Muscle layer of colon (tissue), 2 donors: ENCODE data around the gene ATP2A1.
"Not testable (repeated sequence)": the region's sequence is repeated elsewhere in the genome, so short reads cannot be mapped to it uniquely, and the experiment has no call there.

Experiments
- H3K27ac ChIP-seq: one replicate; pipeline ENCODE4 v1.7.0; 2013; ENCODE audit warnings: low read depth, mild to moderate bottlenecking, low read length, moderate library complexity
- H3K27me3 ChIP-seq, 2 donors: one replicate each; pipeline ENCODE4 v1.7.0; 2013; ENCODE audit warnings: low read length in 2 of 2, mild to moderate bottlenecking in 2 of 2; ENCODE audit not compliant: insufficient read depth in 2 of 2, control insufficient read depth in 1 of 2
- H3K36me3 ChIP-seq: one replicate; pipeline ENCODE4 v1.7.0; 2013; ENCODE audit warnings: mild to moderate bottlenecking, low read length; ENCODE audit not compliant: insufficient read depth
- H3K4me1 ChIP-seq: one replicate; pipeline ENCODE4 v1.7.0; 2013; ENCODE audit warnings: mild to moderate bottlenecking, low read length; ENCODE audit not compliant: insufficient read depth
- H3K4me3 ChIP-seq, 2 donors: one replicate each; pipeline ENCODE4 v1.7.0; 2013; ENCODE audit warnings: low read length in 2 of 2, low read depth in 1 of 2, mild to moderate bottlenecking in 1 of 2, moderate library complexity in 1 of 2
- H3K9ac ChIP-seq: one replicate; pipeline ENCODE4 v1.7.0; 2013; ENCODE audit warnings: low read length
- H3K9me3 ChIP-seq: one replicate; pipeline ENCODE4 v1.7.0; 2013; ENCODE audit warnings: mild to moderate bottlenecking, low read length
- donor health status: abdominal sarcoma.
- donor health status: Adenocarcinoma of cecum.

ATP2A1 gene

DNA sequence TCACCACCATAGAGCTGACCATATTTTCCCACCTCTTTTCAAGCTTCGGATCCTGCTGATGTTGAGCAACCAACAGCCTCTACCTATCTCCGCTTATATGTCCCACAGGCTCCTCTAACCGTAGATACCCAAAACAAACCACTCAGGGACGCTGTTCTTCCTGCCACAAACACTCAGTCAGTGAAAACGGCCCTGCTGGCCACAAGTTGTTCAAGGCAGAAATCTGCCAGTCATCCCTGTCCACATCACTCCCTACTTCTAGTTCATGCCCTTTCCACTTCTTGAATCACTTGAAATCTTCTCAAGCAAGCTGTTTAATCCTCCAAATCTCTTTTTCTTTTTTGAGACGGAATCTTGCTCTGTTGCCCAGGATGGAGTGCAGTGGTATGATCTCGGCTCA lies 38.8 kb downstream of the ATP2A1 start:
- Histone ChIP-seq H3K9ac (no peak overlapping the region), H3K27ac (no peak overlapping the region), H3K36me3 (peaks cover 14% of the 10 kb centered on the region), H3K4me3 (no peak overlapping the region), H3K4me1 (no peaks in the 10 kb centered on the region), H3K9me3 (no peaks in the 10 kb centered on the region), H3K27me3 (no peaks in the 10 kb centered on the region)

DNA sequence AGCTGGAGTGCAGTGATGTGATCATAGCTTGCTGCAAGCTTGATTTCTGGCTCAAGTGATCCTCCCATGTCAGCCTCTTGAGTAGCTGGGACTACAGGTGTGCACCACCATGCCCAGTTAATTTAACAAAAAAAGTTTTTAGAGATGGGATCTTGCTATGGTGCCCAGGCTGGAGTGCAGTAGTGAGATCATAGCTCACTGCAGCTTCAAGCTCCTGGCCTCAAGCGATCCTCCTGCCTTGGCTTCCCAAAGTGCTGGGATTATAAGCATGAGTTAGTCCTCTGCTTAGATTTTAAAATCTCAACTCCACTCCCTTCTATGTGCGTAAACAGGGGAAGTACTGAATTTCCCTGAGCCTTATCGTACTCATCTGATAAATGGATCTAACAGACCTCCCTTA lies 40.4 kb downstream of the ATP2A1 start:
- H3K27me3 ChIP-seq, result no peaks in the 10 kb centered on the region
- H3K36me3 ChIP-seq, result peaks cover 14% of the 10 kb centered on the region
- no peak overlapping the region for H3K9ac ChIP-seq
- H3K27ac ChIP-seq, result no peak overlapping the region
- H3K4me3 ChIP-seq, result no peak overlapping the region
- H3K4me1 ChIP-seq, result no peaks in the 10 kb centered on the region
- H3K9me3 ChIP-seq, result no peaks in the 10 kb centered on the region

DNA sequence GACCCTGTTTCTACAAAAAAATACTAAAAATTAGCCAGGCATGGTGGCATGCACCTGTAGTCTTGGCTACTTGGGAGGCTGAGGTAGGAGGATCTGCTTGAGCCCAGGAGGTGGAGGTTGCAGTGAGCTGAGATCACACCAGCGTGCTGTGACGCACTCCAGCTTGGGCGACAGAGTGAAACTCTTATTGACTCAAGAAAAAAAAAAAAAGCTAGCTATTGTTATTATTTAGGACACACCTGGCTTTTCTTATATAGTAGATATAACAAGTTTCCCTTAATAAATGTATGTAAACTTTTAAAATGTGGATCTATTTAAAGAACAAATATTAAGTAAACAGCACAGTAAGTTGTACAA lies 44.9 kb downstream of the ATP2A1 start:
- H3K27me3 ChIP-seq, result no peaks in the 10 kb centered on the region
- H3K9ac ChIP-seq, result no peak overlapping the region
- H3K4me3 ChIP-seq, result no peak overlapping the region
- no peak overlapping the region for H3K27ac ChIP-seq
- H3K4me1 ChIP-seq, result peaks cover 6% of the 10 kb centered on the region
- H3K36me3 ChIP-seq, result peaks cover 6% of the 10 kb centered on the region
- H3K9me3 ChIP-seq, result no peaks in the 10 kb centered on the region

DNA sequence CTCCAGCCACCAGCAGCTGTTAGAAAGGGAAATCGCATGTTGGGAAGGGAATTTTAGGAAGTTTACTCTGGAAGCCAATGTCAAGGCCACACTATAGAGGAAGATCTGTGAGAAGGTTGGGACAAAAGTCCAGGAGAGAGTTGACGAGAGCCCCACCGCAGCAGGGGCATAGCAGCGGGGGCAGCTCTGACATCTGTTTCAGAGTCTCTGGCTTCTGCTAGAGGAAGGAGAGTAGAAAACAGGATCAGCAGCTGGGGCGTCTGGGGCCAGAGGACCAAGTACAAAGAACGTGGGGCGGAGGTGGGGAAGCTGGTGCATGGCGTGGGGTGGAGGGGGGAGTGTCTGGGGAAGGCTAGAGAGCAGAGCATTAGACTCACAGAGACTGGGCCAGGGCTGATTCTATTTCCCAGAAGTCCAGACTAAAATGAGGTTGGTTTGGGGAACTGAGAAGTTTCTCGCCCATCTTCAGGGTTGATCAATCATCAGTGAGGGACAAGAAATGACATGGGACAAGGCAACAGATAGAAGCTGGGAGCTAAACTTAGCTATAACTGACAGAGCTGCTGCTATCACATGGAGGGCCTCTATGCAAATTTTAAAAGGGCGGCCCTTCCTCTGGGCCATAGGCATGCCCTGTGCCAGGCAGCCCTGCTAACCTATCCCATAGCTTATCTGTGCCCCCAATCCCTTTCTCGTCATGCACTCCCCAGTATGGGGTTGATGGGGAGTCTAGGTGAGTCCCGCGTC lies 45.5 kb downstream of the ATP2A1 start:
- Histone ChIP-seq H3K9me3 (no peaks in the 10 kb centered on the region), H3K27me3 (no peaks in the 10 kb centered on the region), H3K9ac (no peak overlapping the region), H3K36me3 (peaks cover 3% of the 10 kb centered on the region), H3K4me1 (peaks cover 6% of the 10 kb centered on the region), H3K4me3 (peak overlapping the region in 1 of 2 donors; percentile 82), H3K27ac (no peak overlapping the region)

DNA sequence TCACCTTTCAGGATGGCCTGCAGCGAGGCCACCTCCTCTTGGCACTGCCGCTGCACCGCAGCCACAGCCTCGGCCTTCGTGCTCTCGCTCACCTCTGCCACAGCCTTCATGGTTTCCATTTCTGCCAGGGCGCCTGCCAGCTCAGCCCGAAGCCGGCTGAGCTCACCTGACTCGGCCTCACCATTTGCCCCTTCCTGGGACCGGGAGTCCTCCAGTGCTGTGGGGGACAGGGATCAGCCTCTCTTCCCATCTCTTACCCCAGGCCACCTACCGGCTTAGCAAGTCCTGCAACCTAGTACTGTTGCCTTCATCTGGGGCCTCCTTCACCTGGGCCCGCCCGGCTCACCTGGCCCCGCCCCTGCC lies 46.1 kb downstream of the ATP2A1 start:
- Histone ChIP-seq H3K9me3 (no peaks in the 10 kb centered on the region), H3K4me1 (peaks cover 6% of the 10 kb centered on the region), H3K4me3 (peak overlapping the region; percentile 60 to 82), H3K27me3 (no peaks in the 10 kb centered on the region), H3K27ac (no peak overlapping the region), H3K9ac (no peak overlapping the region), H3K36me3 (no peaks in the 10 kb centered on the region)

DNA sequence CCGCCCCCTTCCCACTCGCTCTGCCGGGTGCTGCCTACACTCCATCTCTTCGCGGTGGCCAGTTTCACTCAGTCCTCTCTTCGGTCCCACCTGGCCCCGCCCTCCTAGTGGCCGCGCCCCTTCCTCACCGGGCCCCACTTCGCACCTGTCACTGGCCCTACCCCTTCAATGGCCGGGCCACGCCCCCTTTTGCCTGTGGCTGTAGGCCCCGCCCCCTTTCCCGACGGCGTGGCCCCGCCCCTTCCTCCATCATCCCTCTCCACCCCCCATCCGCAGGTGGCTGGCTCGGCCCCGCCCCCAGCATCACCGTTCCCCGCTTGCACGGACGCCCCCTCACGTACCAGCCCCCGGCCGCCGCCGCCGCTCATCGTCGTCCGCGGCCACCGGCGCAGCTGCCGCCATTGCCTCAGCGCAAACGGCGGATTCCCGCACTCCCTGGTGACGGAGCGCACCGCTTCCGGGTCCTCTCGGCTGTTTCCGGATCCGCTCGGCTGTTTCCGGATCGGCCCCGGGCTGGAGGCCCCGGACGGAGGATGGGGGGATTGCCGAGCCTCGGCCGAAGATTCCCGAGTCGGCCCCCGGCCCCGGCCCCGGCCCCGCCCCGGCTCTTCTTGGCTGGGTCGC lies 46.6 kb downstream of the ATP2A1 start, which contains the start of gene RABEP2:
Gene RABEP2 (minus strand): TSS at position 477 of the 624 bp plus-strand sequence. CDS start 75 bp downstream, at position 402.
- H3K36me3 ChIP-seq, result no peaks in the 10 kb centered on the region
- H3K27me3 ChIP-seq, result no peaks in the 10 kb centered on the region
- H3K4me1 ChIP-seq, result peaks cover 6% of the 10 kb centered on the region
- peak within 1 kb of the TSS; percentile 99 for H3K9ac ChIP-seq
- H3K4me3 ChIP-seq, result peak within 1 kb of the TSS; percentile 60 to 82
- H3K27ac ChIP-seq, result peak within 1 kb of the TSS; percentile 93
- no peaks in the 10 kb centered on the region for H3K9me3 ChIP-seq

DNA sequence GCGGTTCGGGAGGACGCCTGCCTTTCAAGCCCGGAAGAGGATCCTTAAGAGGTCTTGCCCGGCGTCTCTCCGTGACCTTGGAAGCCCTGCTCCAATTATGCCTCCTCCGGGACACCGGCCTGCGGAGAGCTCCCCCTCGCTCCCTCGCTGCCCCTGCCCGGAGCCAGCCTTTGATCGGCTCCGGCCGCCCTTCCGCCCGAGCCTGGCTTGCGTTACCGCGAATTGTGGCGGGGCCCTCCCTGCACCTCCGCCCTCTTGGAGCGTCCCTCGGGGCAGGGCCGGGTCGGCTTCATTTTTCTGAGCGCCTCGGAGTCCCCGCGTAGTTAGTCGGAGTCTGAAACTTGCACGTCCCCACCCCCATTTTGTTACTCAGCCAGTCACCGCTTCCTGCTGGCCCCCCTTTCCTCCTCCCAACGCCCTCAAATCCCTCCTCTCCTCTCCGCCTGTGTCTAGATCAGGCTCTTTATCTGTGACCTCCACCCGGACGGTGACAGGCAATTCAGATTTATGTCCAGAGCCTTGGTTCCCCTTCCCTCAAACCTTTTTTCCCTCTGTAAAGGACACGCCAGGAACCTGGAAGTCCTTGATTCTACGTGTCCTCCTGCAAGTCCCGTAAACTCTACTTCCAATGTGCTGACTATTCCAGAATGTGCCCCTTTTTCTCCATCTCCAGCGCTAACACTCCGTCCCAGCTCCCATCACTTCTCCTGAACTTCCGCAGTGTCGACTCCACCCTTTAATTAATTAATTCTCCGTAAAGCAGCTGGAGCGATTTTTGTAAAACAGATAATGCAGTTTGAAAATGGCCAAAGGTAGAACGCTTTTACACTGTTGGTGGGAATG lies 47.3 kb downstream of the ATP2A1 start:
- Histone ChIP-seq H3K4me1 (peaks cover 6% of the 10 kb centered on the region), H3K27ac (peak overlapping the region; percentile 93), H3K9ac (peak overlapping the region; percentile 99), H3K27me3 (no peaks in the 10 kb centered on the region), H3K9me3 (no peaks in the 10 kb centered on the region), H3K4me3 (peak overlapping the region; percentile 60 to 82), H3K36me3 (no peaks in the 10 kb centered on the region)

DNA sequence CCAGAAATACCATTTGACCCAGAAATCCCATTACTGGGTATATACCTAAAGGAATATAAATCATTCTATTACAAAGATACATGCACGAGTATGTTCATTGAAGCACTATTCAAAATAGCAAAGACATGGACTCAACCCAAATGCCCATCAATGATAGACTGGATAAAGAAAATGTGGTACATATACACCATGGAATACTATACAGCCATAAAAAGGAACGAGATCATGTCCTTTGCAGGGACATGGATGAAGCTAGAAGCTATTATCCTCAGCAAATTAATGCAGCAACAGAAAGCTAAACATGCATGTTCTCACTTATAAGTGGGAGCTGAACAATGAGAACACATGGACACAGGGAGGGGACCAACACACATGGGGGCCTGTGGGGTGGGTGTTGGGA lies 48.0 kb downstream of the ATP2A1 start:
- not testable (repeated sequence) for H3K4me1 ChIP-seq, H3K36me3 ChIP-seq, H3K27me3 ChIP-seq, H3K27ac ChIP-seq, H3K9ac ChIP-seq, H3K9me3 ChIP-seq
- H3K4me3 ChIP-seq, result peak overlapping the region in 1 of 2 donors; percentile 82

DNA sequence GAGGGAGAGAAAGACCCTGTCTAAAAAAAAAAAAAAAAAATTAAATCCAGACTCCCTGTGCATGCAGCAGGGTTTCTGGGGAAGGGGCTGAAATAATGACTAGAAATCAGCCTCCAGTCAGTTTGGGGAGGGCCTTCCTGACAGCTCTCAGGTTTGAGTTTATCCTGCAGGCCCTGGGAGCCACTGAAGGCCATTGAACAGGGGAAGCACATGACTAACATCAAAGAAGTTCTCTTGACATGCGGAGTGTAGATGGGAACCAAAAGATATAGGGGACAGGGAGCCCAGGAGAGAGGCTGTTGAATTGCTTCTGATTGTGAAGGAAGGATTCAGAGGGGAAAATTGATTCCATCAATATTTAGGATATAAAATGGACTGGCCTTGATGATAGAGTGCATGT lies 49.5 kb downstream of the ATP2A1 start:
- H3K4me1 ChIP-seq, result peaks cover 6% of the 10 kb centered on the region
- H3K9me3 ChIP-seq, result no peaks in the 10 kb centered on the region

DNA sequence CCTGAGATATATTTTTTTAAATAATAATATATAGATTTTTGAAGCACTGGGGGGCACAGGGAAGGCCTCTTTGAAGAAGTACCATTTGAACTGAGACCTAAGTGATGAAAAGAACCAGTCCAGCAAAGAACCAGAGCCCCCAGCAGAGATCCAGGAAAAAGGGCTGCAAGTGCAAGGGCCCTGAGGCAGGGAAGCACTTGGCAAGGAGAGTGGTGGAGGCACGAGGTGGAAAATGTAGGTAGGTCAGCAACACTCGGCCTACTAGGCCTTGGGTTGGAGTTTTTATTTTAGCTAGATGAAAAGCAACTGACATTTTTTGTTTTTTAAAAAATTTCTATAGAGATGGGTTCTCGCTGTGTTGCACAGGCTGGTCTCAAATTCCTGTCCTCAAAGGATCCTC lies 51.9 kb downstream of the ATP2A1 start:
- H3K4me3 ChIP-seq, result no peak overlapping the region
- no peak overlapping the region for H3K27ac ChIP-seq
- H3K9me3 ChIP-seq, result no peaks in the 10 kb centered on the region

More for the DNA sequence above, 49.5 kb downstream of the ATP2A1 start:
- no peak overlapping the region for H3K9ac ChIP-seq
- H3K27ac ChIP-seq, result no peak overlapping the region
- no peak overlapping the region for H3K4me3 ChIP-seq
- H3K27me3 ChIP-seq, result no peaks in the 10 kb centered on the region
- H3K36me3 ChIP-seq, result no peaks in the 10 kb centered on the region

DNA sequence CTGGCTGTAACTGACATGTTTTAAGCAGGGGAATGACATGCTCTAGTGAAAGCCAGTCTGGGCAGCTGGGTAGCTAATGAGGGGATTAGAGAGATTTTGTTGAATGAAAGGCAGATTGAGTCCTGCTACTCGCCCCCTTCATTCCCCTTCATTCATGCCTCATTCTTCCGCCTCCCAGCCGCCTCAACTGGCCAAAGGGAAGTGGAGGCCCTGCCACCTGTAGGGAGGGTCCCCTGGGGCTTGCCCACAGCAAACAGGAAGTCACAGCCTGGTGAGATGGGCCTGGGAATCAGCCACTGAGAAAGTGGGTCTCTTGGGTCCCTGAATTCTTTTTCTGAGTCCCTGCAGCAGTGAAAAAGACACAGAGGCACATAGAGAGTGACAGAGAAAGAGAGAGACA lies 52.4 kb downstream of the ATP2A1 start:
- Histone ChIP-seq H3K9ac (no peak overlapping the region), H3K4me1 (no peaks in the 10 kb centered on the region), H3K36me3 (no peaks in the 10 kb centered on the region), H3K27me3 (no peaks in the 10 kb centered on the region), H3K4me3 (no peak overlapping the region), H3K9me3 (no peaks in the 10 kb centered on the region), H3K27ac (no peak overlapping the region)

More for the DNA sequence above, 51.9 kb downstream of the ATP2A1 start:
- no peaks in the 10 kb centered on the region for H3K36me3 ChIP-seq
- H3K9ac ChIP-seq, result no peak overlapping the region
- H3K27me3 ChIP-seq, result no peaks in the 10 kb centered on the region
- no peaks in the 10 kb centered on the region for H3K4me1 ChIP-seq
